Thymus (tissue), 11 donors: ENCODE measurements around the gene TBC1D14. TPM values are rescaled to one million over a fixed set of nuclear protein-coding genes. Genes with fewer than 3 reads are reported as not detected.

ENCODE experiments used
- DNase-seq, 9 donors: peaks; one replicate each; pipeline ENCODE4 v3.0.0-alpha.2; 2013; ENCODE audit warnings: low spot score in 9 of 9, low read depth in 6 of 9, missing footprints in 1 of 9
- H3K27ac ChIP-seq, 2 donors: one replicate each; pipeline ENCODE4 v1.5.1; 2013; ENCODE audit warnings: control low read depth in 1 of 2, low read depth in 1 of 2, low read length in 1 of 2, mild to moderate bottlenecking in 1 of 2, moderate library complexity in 1 of 2
- H3K27me3 ChIP-seq, 2 donors: one replicate each; pipeline ENCODE4 v1.5.1; 2013; ENCODE audit warnings: low read length in 1 of 2; ENCODE audit not compliant: control insufficient read depth in 2 of 2, insufficient read depth in 1 of 2
- H3K36me3 ChIP-seq, 2 donors: one replicate each; pipeline ENCODE4 v1.5.1; 2013; ENCODE audit warnings: low read length in 1 of 2, mild to moderate bottlenecking in 1 of 2, moderate library complexity in 1 of 2; ENCODE audit not compliant: control insufficient read depth in 2 of 2, insufficient read depth in 2 of 2
- H3K4me1 ChIP-seq, 2 donors: one replicate each; pipeline ENCODE4 v1.5.1; 2013; ENCODE audit warnings: low read length in 2 of 2; ENCODE audit not compliant: control insufficient read depth in 2 of 2, insufficient read depth in 2 of 2
- H3K4me3 ChIP-seq, 2 donors: one replicate each; pipeline ENCODE4 v1.5.1; 2013; ENCODE audit warnings: low read length in 2 of 2, control low read depth in 1 of 2, mild to moderate bottlenecking in 1 of 2
- H3K9me3 ChIP-seq, 2 donors: one replicate each; pipeline ENCODE4 v1.5.1; 2013; ENCODE audit warnings: low read length in 1 of 2, mild to moderate bottlenecking in 1 of 2; ENCODE audit not compliant: control insufficient read depth in 2 of 2, insufficient read depth in 1 of 2
- WGBS: extraction: QIAGEN DNeasy Blood & Tissue Kit; methylation state at CpG from one replicate; pipeline ENCODE4 v1.1.7; 2013; 5-methylcytosine and 5-hydroxymethylcytosine counted together
- polyA plus RNA-seq: library from polyadenylated mRNA; stranded (reverse); fragments of 200-250 nt; gene quantifications from one replicate; pipeline ENCODE4 v1.2.3, GENCODE V29; 2013
- total RNA-seq: library from RNA; stranded (reverse); fragments of 120-200 nt; gene quantifications from one replicate; pipeline ENCODE4 v1.2.4, GENCODE V29; 2013
- donor health status: healthy.

TBC1D14 gene
- total and polyA plus RNA-seq, 2 donors, result 28.4 to 59.6 TPM

- H3K27ac ChIP-seq, result no peak overlapping the region
- H3K9me3 ChIP-seq, result no peaks in the 10 kb centered on the region
- DNase-seq, result no peak
- H3K4me3 ChIP-seq, result no peak overlapping the region
- peaks cover 69 to 76% of the 10 kb centered on the region in 2 donors for H3K36me3 ChIP-seq
- H3K4me1 ChIP-seq, result peaks cover 0 to 3% of the 10 kb centered on the region in 2 donors
- H3K27me3 ChIP-seq, result no peaks in the 10 kb centered on the region
- 97% methylated on average over 14 of the region's 14 CpGs for WGBS
Observed at GRCh38 chr4:6999172-7000086, 89.8 kb downstream of the TBC1D14 start.

GRCh38 chr4:7000421-7001176 is 91.0 kb downstream of the TBC1D14 start:
- H3K27ac ChIP-seq, result no peak overlapping the region
- no peaks in the 10 kb centered on the region for H3K9me3 ChIP-seq
- H3K36me3 ChIP-seq, result peaks cover 67 to 73% of the 10 kb centered on the region in 2 donors
- H3K4me1 ChIP-seq, result peaks cover 0 to 3% of the 10 kb centered on the region in 2 donors
- DNase-seq, result no peak
- 99% methylated on average over 18 of the region's 18 CpGs for WGBS
- H3K27me3 ChIP-seq, result no peaks in the 10 kb centered on the region
- H3K4me3 ChIP-seq, result no peak overlapping the region

- H3K9me3 ChIP-seq, result no peaks in the 10 kb centered on the region
- H3K4me1 ChIP-seq, result peaks cover 0 to 3% of the 10 kb centered on the region in 2 donors
- H3K36me3 ChIP-seq, result peaks cover 67 to 74% of the 10 kb centered on the region in 2 donors
- 98% methylated on average over 7 of the region's 7 CpGs for WGBS
- H3K4me3 ChIP-seq, result no peak overlapping the region
- no peaks in the 10 kb centered on the region for H3K27me3 ChIP-seq
- no peak overlapping the region for H3K27ac ChIP-seq
- no peak for DNase-seq
Observed at GRCh38 chr4:7001271-7001670, 91.6 kb downstream of the TBC1D14 start.

GRCh38 chr4:7002336-7002735 is 92.7 kb downstream of the TBC1D14 start:
- Histone ChIP-seq H3K27me3 (no peaks in the 10 kb centered on the region), H3K9me3 (no peaks in the 10 kb centered on the region), H3K27ac (no peak overlapping the region), H3K36me3 (peaks cover 60 to 75% of the 10 kb centered on the region in 2 donors), H3K4me1 (peaks cover 0 to 3% of the 10 kb centered on the region in 2 donors), H3K4me3 (no peak overlapping the region)
- no peak for DNase-seq
- 95% methylated on average over 7 of the region's 7 CpGs for WGBS

- peak overlapping the region in 1 of 2 donors; percentile 47 for H3K27ac ChIP-seq
- no peak overlapping the region for H3K4me3 ChIP-seq
- peaks cover 63 to 76% of the 10 kb centered on the region in 2 donors for H3K36me3 ChIP-seq
- no peaks in the 10 kb centered on the region for H3K27me3 ChIP-seq
- H3K4me1 ChIP-seq, result peaks cover 0 to 3% of the 10 kb centered on the region in 2 donors
- H3K9me3 ChIP-seq, result no peaks in the 10 kb centered on the region
- WGBS, result 91% methylated on average over 11 of the region's 11 CpGs
- DNase-seq, result no peak
Observed at GRCh38 chr4:7003176-7003878, 93.7 kb downstream of the TBC1D14 start.

GRCh38 chr4:7003879-7004240 is 94.2 kb downstream of the TBC1D14 start:
- no peaks in the 10 kb centered on the region for H3K27me3 ChIP-seq
- no peak overlapping the region for H3K27ac ChIP-seq
- peaks cover 62 to 74% of the 10 kb centered on the region in 2 donors for H3K36me3 ChIP-seq
- H3K9me3 ChIP-seq, result no peaks in the 10 kb centered on the region
- WGBS, result 97% methylated on average over 8 of the region's 8 CpGs
- DNase-seq, result no peak
- peaks cover 0 to 3% of the 10 kb centered on the region in 2 donors for H3K4me1 ChIP-seq
- H3K4me3 ChIP-seq, result no peak overlapping the region

GRCh38 chr4:7004331-7004730 is 94.7 kb downstream of the TBC1D14 start:
- no peak for DNase-seq
- H3K36me3 ChIP-seq, result peaks cover 62 to 74% of the 10 kb centered on the region in 2 donors
- WGBS, result 97% methylated on average over 4 of the region's 4 CpGs

GRCh38 chr4:7005571-7005970 is 95.9 kb downstream of the TBC1D14 start:
- H3K9me3 ChIP-seq, result no peaks in the 10 kb centered on the region
- peaks cover 61 to 73% of the 10 kb centered on the region in 2 donors for H3K36me3 ChIP-seq
- WGBS, result 93% methylated on average over 4 of the region's 4 CpGs
- no peak overlapping the region for H3K4me3 ChIP-seq
- peaks cover 0 to 3% of the 10 kb centered on the region in 2 donors for H3K4me1 ChIP-seq
- no peaks in the 10 kb centered on the region for H3K27me3 ChIP-seq
- DNase-seq, result no peak
- no peak overlapping the region for H3K27ac ChIP-seq

More at GRCh38 chr4:7004331-7004730, 94.7 kb downstream of the TBC1D14 start:
- Histone ChIP-seq H3K9me3 (no peaks in the 10 kb centered on the region), H3K4me3 (no peak overlapping the region), H3K27ac (no peak overlapping the region), H3K4me1 (peaks cover 0 to 3% of the 10 kb centered on the region in 2 donors), H3K27me3 (no peaks in the 10 kb centered on the region)
